Fibroblast of skin of scalp (primary cell): ENCODE measurements around the gene ELOA.
"Not testable (repeated sequence)": the region's sequence is repeated elsewhere in the genome, so short reads cannot be mapped to it uniquely, and the experiment has no call there.

ENCODE experiments used
- DNase-seq: peaks from one replicate; pipeline ENCODE4 v3.0.0-alpha.2; 2013

ELOA gene

GRCh38 chr1:23801338-23801748 lies 58.1 kb downstream of the ELOA start:
- DNase-seq = no peak

- no peak for DNase-seq
Observed at GRCh38 chr1:23801876-23802275, 58.6 kb downstream of the ELOA start.

GRCh38 chr1:23802809-23803342 lies 59.6 kb downstream of the ELOA start:
- DNase-seq = not testable (repeated sequence)

GRCh38 chr1:23803674-23804073 lies 60.4 kb downstream of the ELOA start:
- DNase-seq = no peak

GRCh38 chr1:23804183-23804835 lies 61.0 kb downstream of the ELOA start:
- no peak for DNase-seq

GRCh38 chr1:23805025-23805424 lies 61.8 kb downstream of the ELOA start:
- no peak for DNase-seq

GRCh38 chr1:23806280-23806679 lies 63.0 kb downstream of the ELOA start:
- DNase-seq = no peak

- DNase-seq = no peak
Observed at GRCh38 chr1:23807453-23807852, 64.2 kb downstream of the ELOA start.

GRCh38 chr1:23809751-23810171 lies 66.5 kb downstream of the ELOA start:
- DNase-seq = peak; percentile 67

GRCh38 chr1:23810818-23811540 lies 67.7 kb downstream of the ELOA start:
- DNase-seq = no peak
